ENCODE measurements around the gene ITGBL1.

ITGBL1 gene

DNA sequence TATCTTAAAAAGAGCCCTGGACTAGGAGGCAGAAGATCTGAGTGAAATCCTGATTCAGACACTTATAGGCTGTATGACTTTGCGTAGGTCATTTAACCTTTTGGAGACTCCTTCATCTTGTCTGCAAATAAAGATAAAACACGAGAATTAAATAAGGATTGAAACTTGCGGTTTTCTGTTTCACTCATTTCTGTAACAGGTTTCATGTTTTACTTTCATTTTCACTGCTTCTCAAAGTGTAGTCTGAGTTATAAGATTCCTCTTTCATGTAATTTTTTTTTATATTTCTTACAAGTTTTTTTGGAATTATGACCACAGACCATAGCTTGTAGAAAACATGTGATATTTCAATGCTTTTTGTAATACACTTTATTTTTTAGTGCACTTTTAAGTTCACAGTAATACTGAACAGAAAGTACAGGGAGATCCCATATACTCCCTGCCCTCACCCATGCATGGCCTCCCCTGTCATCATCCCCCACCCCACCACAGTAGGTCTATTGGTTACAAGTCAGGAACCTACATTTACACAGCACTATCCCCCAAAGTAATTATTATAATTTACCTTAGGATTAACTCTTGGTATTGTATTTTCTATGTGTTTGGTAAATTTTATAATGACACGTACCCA, 174.6 kb downstream of the ITGBL1 start:
- Mint-ChIP-seq H3K27ac (peak overlapping the region; percentile 86), H3K9me3 (no peaks in the 10 kb centered on the region), H3K36me3 (ENCODE audit: low read depth) (no peaks in the 10 kb centered on the region), H3K4me3 (peak overlapping the region; percentile 28), H3K4me1 (ENCODE audit: low read depth) (peaks cover 46% of the 10 kb centered on the region), H3K27me3 (peaks cover 5% of the 10 kb centered on the region)
- DNase-seq = peak; percentile 35

GRCh38 chr13:101627556-101627943, 175.1 kb downstream of the ITGBL1 start:
- H3K4me3 Mint-ChIP-seq = peak overlapping the region; percentile 28
- no peaks in the 10 kb centered on the region for H3K9me3 Mint-ChIP-seq
- no peaks in the 10 kb centered on the region for H3K36me3 Mint-ChIP-seq (ENCODE audit: low read depth)
- no peak for DNase-seq
- H3K27me3 Mint-ChIP-seq = peaks cover 5% of the 10 kb centered on the region
- peaks cover 46% of the 10 kb centered on the region for H3K4me1 Mint-ChIP-seq (ENCODE audit: low read depth)
- peak overlapping the region; percentile 86 for H3K27ac Mint-ChIP-seq

DNA sequence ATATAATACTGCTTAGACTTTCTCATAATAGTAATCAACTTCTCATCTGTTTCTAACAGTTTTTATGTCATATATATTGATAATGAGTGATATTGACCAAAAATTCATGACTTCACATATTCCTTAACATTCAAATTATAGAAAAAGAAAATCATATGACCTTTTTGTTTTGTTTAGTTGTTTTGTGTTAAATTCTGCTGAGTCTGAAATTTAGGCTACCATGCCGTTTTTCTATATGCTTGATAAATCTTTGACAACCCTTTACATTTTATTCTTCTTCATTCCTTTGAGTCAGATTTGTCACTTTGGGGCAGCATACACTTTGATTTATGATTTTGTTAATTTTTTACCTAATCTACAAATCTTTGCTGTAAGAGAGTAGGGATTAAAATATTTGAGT, 176.4 kb downstream of the ITGBL1 start:
- no peaks in the 10 kb centered on the region for H3K9me3 Mint-ChIP-seq
- H3K36me3 Mint-ChIP-seq (ENCODE audit: low read depth) = no peaks in the 10 kb centered on the region
- H3K4me1 Mint-ChIP-seq (ENCODE audit: low read depth) = peaks cover 38% of the 10 kb centered on the region
- H3K27me3 Mint-ChIP-seq = peaks cover 15% of the 10 kb centered on the region
- H3K4me3 Mint-ChIP-seq = no peak overlapping the region
- DNase-seq = no peak
- no peak overlapping the region for H3K27ac Mint-ChIP-seq

DNA sequence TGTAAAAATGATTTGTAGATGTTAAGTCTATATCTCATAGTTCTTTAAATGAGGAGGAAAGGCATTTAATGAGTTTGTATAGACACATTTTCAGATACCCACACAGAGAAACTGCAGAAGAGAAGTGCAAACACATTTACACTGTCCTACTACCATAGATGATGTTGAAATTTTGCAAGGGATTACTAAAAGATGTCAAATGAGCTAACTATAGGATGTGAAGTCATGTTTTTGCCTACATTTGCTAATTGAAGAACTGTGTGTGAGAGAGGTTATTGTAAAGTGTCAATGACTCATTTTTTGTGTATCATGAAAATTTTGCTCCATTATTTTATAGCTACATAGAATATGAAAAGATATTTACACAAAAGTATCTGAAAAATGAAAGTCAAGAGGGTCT, 178.9 kb downstream of the ITGBL1 start:
- no peaks in the 10 kb centered on the region for H3K9me3 Mint-ChIP-seq
- no peak overlapping the region for H3K4me3 Mint-ChIP-seq

DNA sequence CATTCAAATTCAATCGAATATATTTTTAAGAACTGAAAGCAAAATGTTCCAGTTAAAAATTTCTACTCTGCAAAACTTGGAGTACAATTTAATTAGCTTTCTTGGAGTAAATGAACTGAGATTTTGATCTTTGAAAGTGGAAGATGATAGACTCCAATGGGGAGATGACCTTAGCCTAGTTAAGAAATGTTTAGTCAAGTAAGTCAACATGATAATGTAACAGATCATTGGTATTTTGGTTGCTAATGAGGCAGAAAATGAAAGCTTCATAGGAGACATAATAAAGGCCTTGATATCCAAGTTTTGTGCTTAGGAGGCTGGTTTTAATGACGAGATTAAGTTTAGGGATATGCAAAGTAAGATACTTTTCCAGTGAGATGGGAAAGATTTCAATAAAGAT, 181.7 kb downstream of the ITGBL1 start:
- H3K36me3 Mint-ChIP-seq (ENCODE audit: low read depth) = no peaks in the 10 kb centered on the region
- H3K4me1 Mint-ChIP-seq (ENCODE audit: low read depth) = no peaks in the 10 kb centered on the region
- H3K27ac Mint-ChIP-seq = no peak overlapping the region
- no peak for DNase-seq
- H3K27me3 Mint-ChIP-seq = peaks cover 17% of the 10 kb centered on the region
- H3K9me3 Mint-ChIP-seq = no peaks in the 10 kb centered on the region
- no peak overlapping the region for H3K4me3 Mint-ChIP-seq

More for the DNA sequence above, 178.9 kb downstream of the ITGBL1 start:
- H3K27ac Mint-ChIP-seq = no peak overlapping the region
- H3K4me1 Mint-ChIP-seq (ENCODE audit: low read depth) = peaks cover 15% of the 10 kb centered on the region
- no peaks in the 10 kb centered on the region for H3K36me3 Mint-ChIP-seq (ENCODE audit: low read depth)
- peaks cover 15% of the 10 kb centered on the region for H3K27me3 Mint-ChIP-seq
- no peak for DNase-seq

GRCh38 chr13:101639711-101640110, 187.2 kb downstream of the ITGBL1 start:
- H3K27me3 Mint-ChIP-seq = peaks cover 8% of the 10 kb centered on the region
- no peak overlapping the region for H3K27ac Mint-ChIP-seq
- H3K4me3 Mint-ChIP-seq = no peak overlapping the region
- DNase-seq = no peak
- no peaks in the 10 kb centered on the region for H3K9me3 Mint-ChIP-seq
- no peaks in the 10 kb centered on the region for H3K36me3 Mint-ChIP-seq (ENCODE audit: low read depth)
- peaks cover 7% of the 10 kb centered on the region for H3K4me1 Mint-ChIP-seq (ENCODE audit: low read depth)

GRCh38 chr13:101640788-101641400, 188.4 kb downstream of the ITGBL1 start:
- Mint-ChIP-seq H3K4me3 (no peak overlapping the region), H3K27me3 (peaks cover 19% of the 10 kb centered on the region), H3K27ac (no peak overlapping the region), H3K36me3 (ENCODE audit: low read depth) (no peaks in the 10 kb centered on the region), H3K9me3 (no peaks in the 10 kb centered on the region), H3K4me1 (ENCODE audit: low read depth) (peaks cover 7% of the 10 kb centered on the region)
- no peak for DNase-seq

DNA sequence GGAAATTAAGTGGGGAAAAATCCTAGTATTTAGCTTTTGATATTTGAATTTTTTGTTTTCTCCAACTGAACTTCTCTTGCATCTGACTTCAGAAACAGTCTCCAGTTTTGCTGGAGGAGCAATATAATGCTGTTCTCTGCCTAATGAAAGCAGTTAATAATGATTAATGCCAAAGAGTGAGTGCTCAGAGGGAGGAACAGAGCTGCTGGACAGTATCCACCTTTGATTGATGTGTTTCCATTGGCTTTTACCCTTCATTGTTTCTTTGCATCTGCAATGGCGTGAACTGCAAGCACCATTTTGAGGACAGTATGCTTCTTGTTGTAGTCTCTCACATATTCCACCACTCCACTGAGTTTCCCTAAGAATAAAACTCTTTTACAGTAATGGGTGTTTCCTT, 193.4 kb downstream of the ITGBL1 start:
- Mint-ChIP-seq H3K27me3 (peaks cover 27% of the 10 kb centered on the region), H3K4me1 (ENCODE audit: low read depth) (peaks cover 9% of the 10 kb centered on the region), H3K27ac (no peak overlapping the region), H3K9me3 (peaks cover 3% of the 10 kb centered on the region), H3K4me3 (no peak overlapping the region), H3K36me3 (ENCODE audit: low read depth) (no peaks in the 10 kb centered on the region)
- DNase-seq = no peak

DNA sequence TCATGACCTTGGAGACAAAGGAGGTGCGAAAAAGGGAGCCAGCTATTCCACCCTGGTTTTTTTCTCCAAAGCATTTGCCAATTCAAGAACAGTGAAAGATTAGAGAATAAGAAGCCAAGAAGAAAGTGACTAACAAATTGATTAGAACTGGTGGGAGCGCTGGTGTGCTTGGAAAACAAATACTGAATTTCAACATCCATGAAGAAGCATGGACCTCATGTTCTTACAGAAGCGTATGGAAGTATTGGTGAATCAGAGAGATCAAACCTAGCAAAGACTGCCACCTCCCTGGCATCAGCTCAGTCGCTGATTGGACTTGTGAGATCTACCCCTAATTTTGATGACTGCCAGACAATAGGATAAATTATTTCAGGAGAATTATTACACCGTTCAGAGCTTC, 195.3 kb downstream of the ITGBL1 start:
- no peak for DNase-seq
- no peak overlapping the region for H3K27ac Mint-ChIP-seq
- H3K9me3 Mint-ChIP-seq = peaks cover 11% of the 10 kb centered on the region
- no peaks in the 10 kb centered on the region for H3K36me3 Mint-ChIP-seq (ENCODE audit: low read depth)
- H3K4me1 Mint-ChIP-seq (ENCODE audit: low read depth) = peaks cover 7% of the 10 kb centered on the region
- no peak overlapping the region for H3K4me3 Mint-ChIP-seq
- peaks cover 41% of the 10 kb centered on the region for H3K27me3 Mint-ChIP-seq

GRCh38 chr13:101648766-101649487, 196.5 kb downstream of the ITGBL1 start:
- H3K9me3 Mint-ChIP-seq = peaks cover 12% of the 10 kb centered on the region
- H3K4me1 Mint-ChIP-seq (ENCODE audit: low read depth) = peaks cover 7% of the 10 kb centered on the region
- H3K27ac Mint-ChIP-seq = no peak overlapping the region
- no peak overlapping the region for H3K4me3 Mint-ChIP-seq
- H3K27me3 Mint-ChIP-seq = peaks cover 43% of the 10 kb centered on the region
- no peaks in the 10 kb centered on the region for H3K36me3 Mint-ChIP-seq (ENCODE audit: low read depth)
- DNase-seq = no peak

DNA sequence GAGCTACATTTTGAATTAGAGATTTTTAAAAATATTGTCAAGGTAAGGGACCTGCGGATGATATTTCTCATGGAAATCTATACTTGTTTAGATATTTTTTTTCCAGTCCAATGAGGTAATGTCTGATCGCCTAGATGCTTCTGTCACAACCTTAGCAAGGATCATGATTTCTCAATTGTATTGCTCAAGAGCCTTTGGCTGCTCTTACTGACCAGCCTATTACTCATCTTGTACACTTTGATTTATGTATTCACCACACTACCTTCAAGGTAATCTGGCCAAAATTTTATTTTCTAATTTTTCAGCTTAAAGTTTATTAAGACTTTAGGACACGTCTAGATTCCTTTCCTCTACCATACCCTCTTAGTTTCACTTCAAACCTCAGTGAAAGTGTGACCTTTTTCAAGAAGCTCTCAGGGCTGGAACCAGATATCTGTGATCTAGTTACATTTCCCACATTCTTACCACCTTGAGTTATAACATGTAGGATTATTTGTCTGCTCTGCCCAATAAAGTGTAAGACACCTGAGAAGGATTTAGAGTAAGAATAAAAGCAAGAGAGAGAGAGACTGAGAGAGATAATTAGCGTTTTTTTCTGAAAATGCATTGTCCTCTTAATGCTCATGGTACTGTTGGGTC, 197.1 kb downstream of the ITGBL1 start:
- no peak overlapping the region for H3K4me3 Mint-ChIP-seq
- H3K36me3 Mint-ChIP-seq (ENCODE audit: low read depth) = no peaks in the 10 kb centered on the region
- H3K4me1 Mint-ChIP-seq (ENCODE audit: low read depth) = peaks cover 7% of the 10 kb centered on the region
- peaks cover 43% of the 10 kb centered on the region for H3K27me3 Mint-ChIP-seq
- no peak overlapping the region for H3K27ac Mint-ChIP-seq
- H3K9me3 Mint-ChIP-seq = peaks cover 12% of the 10 kb centered on the region
- DNase-seq = no peak

DNA sequence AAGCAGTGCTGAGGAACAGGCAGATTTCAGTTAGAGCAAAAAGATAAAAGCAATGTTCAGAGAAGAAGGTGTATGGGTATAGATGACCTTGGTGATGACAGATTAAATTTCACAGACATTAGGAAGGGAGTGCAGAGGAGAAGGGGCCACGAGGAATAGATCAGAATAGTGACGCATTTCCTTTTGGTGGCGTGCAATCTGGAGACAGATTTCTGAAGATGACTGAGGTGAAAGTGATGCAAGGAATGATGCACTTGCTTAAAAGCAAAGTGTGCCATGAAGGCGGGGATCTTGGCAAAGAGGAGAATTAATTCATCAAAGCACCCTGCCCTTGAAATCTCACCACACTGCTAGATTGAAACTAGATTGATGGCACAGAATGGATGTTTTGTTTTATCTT, 202.4 kb downstream of the ITGBL1 start:
- Mint-ChIP-seq H3K9me3 (peaks cover 12% of the 10 kb centered on the region), H3K27me3 (peaks cover 35% of the 10 kb centered on the region), H3K27ac (no peak overlapping the region), H3K4me3 (no peak overlapping the region), H3K36me3 (ENCODE audit: low read depth) (no peaks in the 10 kb centered on the region), H3K4me1 (ENCODE audit: low read depth) (peaks cover 4% of the 10 kb centered on the region)
- no peak for DNase-seq

GRCh38 chr13:101655435-101655834, 203.0 kb downstream of the ITGBL1 start:
- DNase-seq = no peak
- Mint-ChIP-seq H3K27me3 (peaks cover 34% of the 10 kb centered on the region), H3K4me3 (no peak overlapping the region), H3K36me3 (ENCODE audit: low read depth) (no peaks in the 10 kb centered on the region), H3K9me3 (peaks cover 12% of the 10 kb centered on the region), H3K27ac (no peak overlapping the region), H3K4me1 (ENCODE audit: low read depth) (peaks cover 4% of the 10 kb centered on the region)

- Mint-ChIP-seq H3K27me3 (peaks cover 4% of the 10 kb centered on the region), H3K27ac (no peak overlapping the region), H3K36me3 (ENCODE audit: low read depth) (no peaks in the 10 kb centered on the region), H3K9me3 (no peaks in the 10 kb centered on the region), H3K4me3 (no peak overlapping the region), H3K4me1 (ENCODE audit: low read depth) (no peaks in the 10 kb centered on the region)
- DNase-seq = no peak
Observed at GRCh38 chr13:101660711-101661110, 208.2 kb downstream of the ITGBL1 start.

DNA sequence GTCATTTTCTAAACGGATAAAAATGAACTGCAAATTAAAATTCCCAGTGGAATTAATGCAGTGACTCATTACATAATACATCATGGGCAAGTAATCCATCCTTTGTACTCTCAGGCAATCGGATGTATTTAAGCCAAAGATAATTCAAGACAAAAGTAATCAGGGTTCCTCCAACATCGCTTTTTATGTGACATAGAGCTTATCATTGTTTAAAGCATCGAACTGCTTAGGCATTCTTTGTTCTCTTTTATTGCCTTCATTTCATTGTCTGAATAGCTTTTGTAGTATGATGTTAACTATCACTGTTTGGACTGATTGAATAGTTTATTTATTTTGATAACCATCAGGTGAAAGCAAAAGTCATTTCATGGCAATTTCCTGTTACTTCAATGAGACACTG, 209.4 kb downstream of the ITGBL1 start:
- H3K9me3 Mint-ChIP-seq = peaks cover 4% of the 10 kb centered on the region

More for the DNA sequence above, 209.4 kb downstream of the ITGBL1 start:
- Mint-ChIP-seq H3K4me3 (no peak overlapping the region), H3K27ac (no peak overlapping the region), H3K4me1 (ENCODE audit: low read depth) (no peaks in the 10 kb centered on the region), H3K27me3 (peaks cover 3% of the 10 kb centered on the region), H3K36me3 (ENCODE audit: low read depth) (no peaks in the 10 kb centered on the region)
- DNase-seq = no peak
